ENCODE data around the gene RGCC. TPM values are rescaled to one million over a fixed set of nuclear protein-coding genes. Genes with fewer than 3 reads are reported as not detected.
A peak's percentile ranks its signal among the peaks of the same experiment; 100 is the strongest.

Gene RGCC
- total RNA-seq, 3 donors from 2014 or later, result 91.8 to 112 (median 95.7) TPM

- Histone ChIP-seq H3K36me3 (no peaks in the 10 kb centered on the region), H3K4me3 (no peak overlapping the region), H3K9me3 (no peaks in the 10 kb centered on the region), H3K4me1 (no peaks in the 10 kb centered on the region), H3K27me3 (no peaks in the 10 kb centered on the region), H3K27ac (peak overlapping the region; percentile 36 to 54)
- intact Hi-C loops (cut with DNase I; ENCODE audit: low total_unique reads), result no loop called here
- no peak for DNase-seq (ENCODE audit: low spot score in 2 of 2)
- TF ChIP-seq CTCF (IDR thresholded peaks at IDR 0.05) (no peak), POLR2AphosphoS5 (IDR thresholded peaks at IDR 0.05) (no peak), POLR2A (IDR thresholded peaks at IDR 0.05) (no peak)
Measured at GRCh38 chr13:41465898-41466320, 8.6 kb downstream of the RGCC start.

GRCh38 chr13:41467425-41467945, 10.1 kb downstream of the RGCC start:
- no peaks in the 10 kb centered on the region for H3K4me1 ChIP-seq
- no peak for TF ChIP-seq CTCF (IDR thresholded peaks at IDR 0.05)
- no peak for TF ChIP-seq POLR2A (IDR thresholded peaks at IDR 0.05)
- TF ChIP-seq POLR2AphosphoS5 (IDR thresholded peaks at IDR 0.05), result no peak
- intact Hi-C loops (cut with DNase I; ENCODE audit: low total_unique reads), result no loop called here
- no peak overlapping the region for H3K27ac ChIP-seq
- H3K36me3 ChIP-seq, result no peaks in the 10 kb centered on the region
- no peaks in the 10 kb centered on the region for H3K9me3 ChIP-seq
- H3K27me3 ChIP-seq, result no peaks in the 10 kb centered on the region
- no peak for DNase-seq (ENCODE audit: low spot score in 2 of 2)
- H3K4me3 ChIP-seq, result no peak overlapping the region

DNA sequence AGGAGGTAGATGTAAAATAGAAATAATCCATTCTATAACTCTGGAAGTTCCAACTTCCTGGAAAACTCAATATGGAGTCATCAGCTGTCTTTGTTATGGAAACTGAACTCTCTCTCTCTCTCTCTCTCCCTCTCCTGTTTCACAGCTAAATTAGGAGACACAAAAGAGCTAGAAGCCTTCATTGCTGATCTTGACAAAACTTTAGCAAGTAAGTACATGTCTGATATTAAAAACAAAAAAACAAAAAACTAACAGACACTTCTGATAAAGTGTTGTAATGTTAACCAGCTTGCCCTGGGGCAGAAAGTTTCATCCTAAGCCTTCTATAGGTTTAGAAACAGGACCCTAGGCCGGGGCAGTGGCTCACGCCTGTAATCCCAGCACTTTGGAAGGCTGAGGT, 11.3 kb downstream of the RGCC start:
- Histone ChIP-seq H3K36me3 (no peaks in the 10 kb centered on the region), H3K4me1 (no peaks in the 10 kb centered on the region), H3K27me3 (no peaks in the 10 kb centered on the region), H3K9me3 (peaks cover 0 to under 1% of the 10 kb centered on the region in 2 donors), H3K4me3 (no peak overlapping the region), H3K27ac (no peak overlapping the region)
- TF ChIP-seq POLR2AphosphoS5 (IDR thresholded peaks at IDR 0.05), result no peak
- no peak for TF ChIP-seq CTCF (IDR thresholded peaks at IDR 0.05)
- TF ChIP-seq POLR2A (IDR thresholded peaks at IDR 0.05), result no peak
- no peak for DNase-seq (ENCODE audit: low spot score in 2 of 2)
- intact Hi-C loops (cut with DNase I; ENCODE audit: low total_unique reads), result no loop called here

DNA sequence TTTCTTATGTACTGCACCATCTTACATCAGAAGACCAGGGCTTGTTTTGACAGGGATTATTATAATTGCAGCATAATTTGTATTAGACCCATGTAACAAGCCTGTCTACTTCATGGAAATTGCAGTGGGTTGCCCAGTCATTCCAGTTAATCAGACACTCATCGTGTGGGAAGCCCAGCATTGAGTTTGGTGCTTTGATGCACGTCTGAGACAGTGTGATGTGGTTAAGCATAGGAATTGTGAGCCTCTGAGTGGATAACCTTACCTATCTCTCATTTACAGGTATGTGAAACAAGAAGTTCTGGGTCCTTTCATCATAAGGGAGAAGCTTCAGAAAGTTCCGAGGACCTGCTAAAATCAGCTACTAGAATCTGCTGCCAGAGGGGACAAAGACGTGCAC, 12.8 kb downstream of the RGCC start:
- H3K4me1 ChIP-seq, result no peaks in the 10 kb centered on the region
- intact Hi-C loops (cut with DNase I; ENCODE audit: low total_unique reads), result no loop called here
- no peak for DNase-seq (ENCODE audit: low spot score in 2 of 2)
- no peaks in the 10 kb centered on the region for H3K27me3 ChIP-seq
- H3K4me3 ChIP-seq, result no peak overlapping the region
- no peak for TF ChIP-seq POLR2AphosphoS5 (IDR thresholded peaks at IDR 0.05)
- TF ChIP-seq CTCF (IDR thresholded peaks at IDR 0.05), result no peak
- TF ChIP-seq POLR2A (IDR thresholded peaks at IDR 0.05), result no peak
- H3K9me3 ChIP-seq, result peaks cover 0 to 8% of the 10 kb centered on the region in 2 donors
- H3K27ac ChIP-seq, result no peak overlapping the region
- no peaks in the 10 kb centered on the region for H3K36me3 ChIP-seq

DNA sequence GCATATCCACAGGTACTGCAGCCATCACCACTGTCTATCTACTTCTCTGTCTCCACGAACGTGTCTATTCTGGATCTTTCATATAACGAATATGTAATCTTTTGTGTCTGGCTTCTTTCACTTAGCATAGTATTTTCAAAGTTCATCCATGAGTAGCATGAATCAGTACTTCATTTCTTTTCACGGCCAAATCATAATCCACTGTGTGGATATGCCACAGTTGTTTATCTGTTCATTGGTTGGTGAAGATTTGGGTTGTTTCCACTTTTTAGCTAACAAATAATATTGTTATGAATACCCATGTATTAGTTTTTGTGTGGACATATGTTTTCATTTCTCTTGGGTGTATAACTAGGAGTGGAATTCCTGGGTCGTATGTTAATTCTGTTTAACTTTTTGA, 14.4 kb downstream of the RGCC start:
- H3K36me3 ChIP-seq, result no peaks in the 10 kb centered on the region
- H3K9me3 ChIP-seq, result peaks cover 0 to 8% of the 10 kb centered on the region in 2 donors
- H3K27me3 ChIP-seq, result no peaks in the 10 kb centered on the region
- H3K27ac ChIP-seq, result no peak overlapping the region
- no peak overlapping the region for H3K4me3 ChIP-seq
- H3K4me1 ChIP-seq, result no peaks in the 10 kb centered on the region
- intact Hi-C loops (cut with DNase I; ENCODE audit: low total_unique reads), result no loop called here
- TF ChIP-seq POLR2A (IDR thresholded peaks at IDR 0.05) (no peak), CTCF (IDR thresholded peaks at IDR 0.05) (no peak), POLR2AphosphoS5 (IDR thresholded peaks at IDR 0.05) (no peak)
- DNase-seq (ENCODE audit: low spot score in 2 of 2), result no peak

Measured in breast epithelium (tissue), 4 donors.